Measurements from ENCODE around the gene TTC23L. TPM values are rescaled to one million over a fixed set of nuclear protein-coding genes. Genes with fewer than 3 reads are reported as not detected.

TTC23L gene
- total RNA-seq, 1 experiment from 2014 or later = 0.54 TPM

DNA sequence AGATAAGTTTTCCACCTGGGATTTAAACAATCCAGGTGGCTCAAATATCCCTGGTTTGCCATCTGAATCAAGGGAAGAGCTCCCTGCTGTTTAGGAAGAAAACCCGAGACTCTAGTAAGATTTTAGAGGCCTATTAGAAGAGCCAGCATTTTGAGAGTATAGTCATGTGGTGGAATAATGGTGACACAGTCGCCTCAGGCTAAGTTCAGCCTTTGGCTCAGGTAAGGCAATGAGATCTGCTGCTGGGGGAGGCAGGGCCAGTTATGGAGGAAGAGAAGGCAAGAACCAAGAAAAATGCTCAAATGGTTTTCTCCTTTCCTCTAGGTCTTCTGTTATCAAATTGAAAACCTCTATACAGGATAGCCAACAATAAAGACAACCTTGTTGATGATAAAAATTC lies 60.1 kb downstream of the TTC23L start:
- CTCF ChIA-PET = no interaction called here
- Mint-ChIP-seq H3K27me3 (ENCODE audit: unreplicated experiment) (no peaks in the 10 kb centered on the region), H3K4me3 (ENCODE audit: low read depth, unreplicated experiment) (no peak overlapping the region), H3K4me1 (ENCODE audit: low read depth, unreplicated experiment) (no peaks in the 10 kb centered on the region), H3K27ac (ENCODE audit: unreplicated experiment) (no peak overlapping the region), H3K36me3 (ENCODE audit: insufficient read depth, unreplicated experiment) (no peaks in the 10 kb centered on the region), H3K9me3 (ENCODE audit: low read depth, unreplicated experiment) (no peaks in the 10 kb centered on the region)
- TF ChIP-seq, protein P1, sequence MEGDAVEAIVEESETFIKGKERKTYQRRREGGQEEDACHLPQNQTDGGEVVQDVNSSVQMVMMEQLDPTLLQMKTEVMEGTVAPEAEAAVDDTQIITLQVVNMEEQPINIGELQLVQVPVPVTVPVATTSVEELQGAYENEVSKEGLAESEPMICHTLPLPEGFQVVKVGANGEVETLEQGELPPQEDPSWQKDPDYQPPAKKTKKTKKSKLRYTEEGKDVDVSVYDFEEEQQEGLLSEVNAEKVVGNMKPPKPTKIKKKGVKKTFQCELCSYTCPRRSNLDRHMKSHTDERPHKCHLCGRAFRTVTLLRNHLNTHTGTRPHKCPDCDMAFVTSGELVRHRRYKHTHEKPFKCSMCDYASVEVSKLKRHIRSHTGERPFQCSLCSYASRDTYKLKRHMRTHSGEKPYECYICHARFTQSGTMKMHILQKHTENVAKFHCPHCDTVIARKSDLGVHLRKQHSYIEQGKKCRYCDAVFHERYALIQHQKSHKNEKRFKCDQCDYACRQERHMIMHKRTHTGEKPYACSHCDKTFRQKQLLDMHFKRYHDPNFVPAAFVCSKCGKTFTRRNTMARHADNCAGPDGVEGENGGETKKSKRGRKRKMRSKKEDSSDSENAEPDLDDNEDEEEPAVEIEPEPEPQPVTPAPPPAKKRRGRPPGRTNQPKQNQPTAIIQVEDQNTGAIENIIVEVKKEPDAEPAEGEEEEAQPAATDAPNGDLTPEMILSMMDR (IDR thresholded peaks at IDR 0.05; ENCODE audit: unreplicated experiment) = no peak
- intact Hi-C loops (cut with micrococcal nuclease; ENCODE audit: unreplicated experiment) = loop anchor here (10.0 kb wide), 1 partner anchor 214 kb away; no protein-coding TSS in a partner anchor
- BruUV-seq (replicated peaks) = no TSS peak
- DNase-seq = no peak

- intact Hi-C loops (cut with micrococcal nuclease; ENCODE audit: unreplicated experiment) = no loop called here
- BruUV-seq (replicated peaks) = no TSS peak
- Mint-ChIP-seq H3K4me1 (ENCODE audit: low read depth, unreplicated experiment) (no peaks in the 10 kb centered on the region), H3K9me3 (ENCODE audit: low read depth, unreplicated experiment) (no peaks in the 10 kb centered on the region), H3K27ac (ENCODE audit: unreplicated experiment) (no peak overlapping the region), H3K27me3 (ENCODE audit: unreplicated experiment) (no peaks in the 10 kb centered on the region), H3K36me3 (ENCODE audit: insufficient read depth, unreplicated experiment) (no peaks in the 10 kb centered on the region), H3K4me3 (ENCODE audit: low read depth, unreplicated experiment) (no peak overlapping the region)
- no peak for DNase-seq
- CTCF ChIA-PET = interaction anchor here (0.7 kb wide), 1 partner anchor 711 kb away, joined by 3 read pairs; no protein-coding TSS in a partner anchor
- TF ChIP-seq, protein P1 (IDR thresholded peaks at IDR 0.05; ENCODE audit: unreplicated experiment) = no peak
Observed at GRCh38 chr5:34900652-34901051, 61.7 kb downstream of the TTC23L start.

GRCh38 chr5:34903260-34903659 lies 64.3 kb downstream of the TTC23L start:
- Mint-ChIP-seq H3K9me3 (ENCODE audit: low read depth, unreplicated experiment) (no peaks in the 10 kb centered on the region), H3K27me3 (ENCODE audit: unreplicated experiment) (no peaks in the 10 kb centered on the region), H3K27ac (ENCODE audit: unreplicated experiment) (no peak overlapping the region), H3K36me3 (ENCODE audit: insufficient read depth, unreplicated experiment) (no peaks in the 10 kb centered on the region), H3K4me1 (ENCODE audit: low read depth, unreplicated experiment) (no peaks in the 10 kb centered on the region), H3K4me3 (ENCODE audit: low read depth, unreplicated experiment) (no peak overlapping the region)
- TF ChIP-seq, protein P1 (IDR thresholded peaks at IDR 0.05; ENCODE audit: unreplicated experiment) = no peak
- intact Hi-C loops (cut with micrococcal nuclease; ENCODE audit: unreplicated experiment) = no loop called here
- DNase-seq = no peak
- CTCF ChIA-PET = interaction anchor here (0.6 to 1.5 kb wide), 2 partner anchors 13 to 429 kb away, joined by 3 to 5 read pairs; no protein-coding TSS in a partner anchor
- no TSS peak for BruUV-seq (replicated peaks)

DNA sequence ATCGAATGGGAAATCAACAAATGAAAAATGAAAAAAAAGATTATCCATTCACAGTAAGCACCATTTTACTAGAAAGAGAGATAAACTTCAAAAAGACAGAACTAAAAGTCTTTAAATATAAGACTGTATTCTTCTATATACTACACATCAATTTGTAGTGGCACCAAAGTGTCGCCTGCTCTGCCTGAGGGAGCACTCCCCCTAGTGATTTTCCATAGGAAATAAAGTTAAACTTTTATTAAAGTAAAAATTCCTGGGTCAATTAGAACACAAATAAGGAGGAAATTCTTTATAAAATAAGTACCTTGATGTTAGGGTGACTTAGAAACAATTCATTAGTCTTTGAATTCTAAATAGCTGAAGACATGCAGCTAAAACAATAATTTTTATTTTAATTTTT lies 66.6 kb downstream of the TTC23L start:
- intact Hi-C loops (cut with micrococcal nuclease; ENCODE audit: unreplicated experiment) = no loop called here
- Mint-ChIP-seq H3K9me3 (ENCODE audit: low read depth, unreplicated experiment) (no peaks in the 10 kb centered on the region), H3K27me3 (ENCODE audit: unreplicated experiment) (no peaks in the 10 kb centered on the region), H3K36me3 (ENCODE audit: insufficient read depth, unreplicated experiment) (peaks cover 5% of the 10 kb centered on the region), H3K4me3 (ENCODE audit: low read depth, unreplicated experiment) (no peak overlapping the region), H3K4me1 (ENCODE audit: low read depth, unreplicated experiment) (no peaks in the 10 kb centered on the region), H3K27ac (ENCODE audit: unreplicated experiment) (no peak overlapping the region)
- BruUV-seq (replicated peaks) = no TSS peak
- TF ChIP-seq, protein P1 (IDR thresholded peaks at IDR 0.05; ENCODE audit: unreplicated experiment) = no peak
- CTCF ChIA-PET = no interaction called here
- DNase-seq = no peak

All from Calu3 (cell line).